Neural cell (in vitro differentiated cells): Measurements from ENCODE around the gene PPP1R14B. TPM values are rescaled to one million over a fixed set of nuclear protein-coding genes. Genes with fewer than 3 reads are reported as not detected.

Experiments used
- H2AFZ ChIP-seq: fragments of 200-600, 300-800 bp; sonication (generic), shearing (Covaris generic); 2 replicates; pipeline ENCODE4 v1.6.0; 2014; ENCODE audit warnings: low read depth, mild to moderate bottlenecking, antibody characterized with exemption, low read length, moderate library complexity
- H3F3A ChIP-seq: fragments of 200-600 bp; shearing (Covaris generic); 2 replicates; pipeline ENCODE4 v1.6.1; 2016; ENCODE audit warnings: mild to moderate bottlenecking, moderate library complexity, mixed read lengths, antibody characterized with exemption, low read length; ENCODE audit not compliant: insufficient read depth, poor library complexity, severe bottlenecking
- H3K27ac ChIP-seq: fragments of 200-600, 300-800 bp; sonication (generic), shearing (Covaris generic); 2 replicates; pipeline ENCODE4 v1.5.1; 2014; ENCODE audit warnings: mild to moderate bottlenecking, low read length, moderate library complexity
- H3K27me3 ChIP-seq: fragments of 300-800, 200-600 bp; sonication (generic), shearing (Covaris generic); 2 replicates; pipeline ENCODE4 v1.6.0; 2014; ENCODE audit warnings: mild to moderate bottlenecking, low read depth, low read length, moderate library complexity; ENCODE audit not compliant: insufficient read depth
- H3K36me3 ChIP-seq: fragments of 300-800, 200-600 bp; sonication (generic), shearing (Covaris generic); 2 replicates; pipeline ENCODE4 v1.5.1; 2014; ENCODE audit warnings: mild to moderate bottlenecking, antibody characterized with exemption, low read length, moderate library complexity; ENCODE audit not compliant: insufficient read depth
- H3K4me2 ChIP-seq: fragments of 300-800, 200-600 bp; sonication (generic), shearing (Covaris generic); 2 replicates; pipeline ENCODE4 v1.6.0; 2014; ENCODE audit warnings: mild to moderate bottlenecking, low read length
- H3K4me3 ChIP-seq: fragments of 300-800, 200-600 bp; sonication (generic), shearing (Covaris generic); 2 replicates; pipeline ENCODE4 v1.5.1; 2014; ENCODE audit warnings: mild to moderate bottlenecking, low read length, moderate library complexity
- H3K79me2 ChIP-seq: fragments of 200-600 bp; shearing (Covaris generic); replicated peaks from 2 replicates; pipeline ENCODE4 v1.6.0; 2014; ENCODE audit warnings: mild to moderate bottlenecking, low read length, moderate library complexity; ENCODE audit not compliant: insufficient read depth
- H3K9ac ChIP-seq: fragments of 300-800, 200-600 bp; sonication (generic), shearing (Covaris generic); 2 replicates; pipeline ENCODE4 v1.6.1; 2016; ENCODE audit warnings: mild to moderate bottlenecking, low read length, mixed read lengths
- H3K9me2 ChIP-seq: fragments of 200-600 bp; shearing (Covaris generic); 2 replicates; pipeline ENCODE4 v1.6.1; 2016; ENCODE audit warnings: mild to moderate bottlenecking, low read length, mixed read lengths; ENCODE audit not compliant: insufficient read depth
- H3K9me3 ChIP-seq: fragments of 200-600, 300-800 bp; sonication (generic), shearing (Covaris generic); 2 replicates; pipeline ENCODE4 v1.6.1; 2016; ENCODE audit warnings: mild to moderate bottlenecking, mixed run types, low read length, moderate library complexity, mixed read lengths
- H4K20me1 ChIP-seq: fragments of 200-600 bp; shearing (Covaris generic); 2 replicates; pipeline ENCODE4 v1.6.1; 2016; ENCODE audit warnings: mild to moderate bottlenecking, mixed run types; ENCODE audit not compliant: insufficient read depth
- CTCF ChIP-seq: fragments of 450-650 bp; IDR thresholded peaks from 2 replicates; pipeline ENCODE4 v1.5.1; 2014; ENCODE audit warnings: antibody characterized with exemption, mild to moderate bottlenecking, moderate library complexity; ENCODE audit not compliant: poor library complexity, severe bottlenecking
- EP300 ChIP-seq: fragments of 450-650 bp; conservative IDR thresholded peaks from 2 replicates; pipeline ENCODE4 v1.6.1; 2014; ENCODE audit warnings: antibody characterized with exemption, mild to moderate bottlenecking, moderate library complexity; ENCODE audit not compliant: poor library complexity, severe bottlenecking
- EZH2 ChIP-seq: fragments of 200-600, 300-800 bp; shearing (Covaris generic), sonication (generic); IDR thresholded peaks from 2 replicates; pipeline ENCODE4 v1.6.1; 2014; ENCODE audit warnings: antibody characterized with exemption, low read length, borderline replicate concordance, mild to moderate bottlenecking; ENCODE audit not compliant: insufficient read depth, poor library complexity, severe bottlenecking
- MXI1 ChIP-seq: fragments of 450-650 bp; conservative IDR thresholded peaks from 2 replicates; pipeline ENCODE4 v1.6.1; 2014; ENCODE audit warnings: antibody characterized with exemption, mild to moderate bottlenecking; ENCODE audit not compliant: poor library complexity, severe bottlenecking
- POLR2AphosphoS5 ChIP-seq: IDR thresholded peaks from 2 replicates; pipeline ENCODE4 v1.6.1; 2012
- RAD21 ChIP-seq: fragments of 450-650 bp; conservative IDR thresholded peaks from 2 replicates; pipeline ENCODE4 v1.6.1; 2014; ENCODE audit warnings: antibody characterized with exemption, mild to moderate bottlenecking, moderate library complexity
- REST ChIP-seq: IDR thresholded peaks from 2 replicates; pipeline ENCODE4 v1.6.1; 2012; ENCODE audit warnings: borderline replicate concordance
- SMC3 ChIP-seq: fragments of 450-650 bp; conservative IDR thresholded peaks from 2 replicates; pipeline ENCODE4 v1.6.1; 2014; ENCODE audit warnings: antibody characterized with exemption, mild to moderate bottlenecking, moderate library complexity; ENCODE audit not compliant: poor library complexity
- TAF1 ChIP-seq: IDR thresholded peaks from 2 replicates; pipeline ENCODE4 v1.6.1; 2012; ENCODE audit warnings: low read depth
- polyA plus RNA-seq: library from polyadenylated mRNA; depleted of rRNA; stranded (reverse); fragments of >200 nt; gene quantifications from 2 replicates; pipeline ENCODE4 v1.2.3, GENCODE V29; 2014

Gene PPP1R14B
- polyA plus RNA-seq, 1 donor from 2014 or later: 400 TPM

GRCh38 chr11:64211181-64211872 is 35.4 kb downstream of the PPP1R14B start:
- TF ChIP-seq RAD21 (no peak), POLR2AphosphoS5 (no peak), EP300 (no peak), EZH2 (no peak), MXI1 (no peak), CTCF (no peak), REST (no peak), TAF1 (no peak), SMC3 (no peak)
- H3K27me3 ChIP-seq: no peaks in the 10 kb centered on the region
- H3K9ac ChIP-seq: no peak overlapping the region
- no peaks in the 10 kb centered on the region for H3K9me3 ChIP-seq
- no peak overlapping the region for H2AFZ ChIP-seq
- H3K4me2 ChIP-seq: no peak overlapping the region
- H3K36me3 ChIP-seq: no peaks in the 10 kb centered on the region
- no peaks in the 10 kb centered on the region for H3F3A ChIP-seq
- H3K4me3 ChIP-seq: no peak overlapping the region
- no peaks in the 10 kb centered on the region for H4K20me1 ChIP-seq
- no peaks in the 10 kb centered on the region for H3K9me2 ChIP-seq
- no peaks in the 10 kb centered on the region for H3K79me2 ChIP-seq
- H3K27ac ChIP-seq: no peak overlapping the region

- no peaks in the 10 kb centered on the region for H4K20me1 ChIP-seq
- no peaks in the 10 kb centered on the region for H3K27me3 ChIP-seq
- H3F3A ChIP-seq: no peaks in the 10 kb centered on the region
- H3K9ac ChIP-seq: no peak overlapping the region
- H3K36me3 ChIP-seq: no peaks in the 10 kb centered on the region
- no peak overlapping the region for H2AFZ ChIP-seq
- H3K9me3 ChIP-seq: no peaks in the 10 kb centered on the region
- H3K9me2 ChIP-seq: no peaks in the 10 kb centered on the region
- H3K79me2 ChIP-seq: no peaks in the 10 kb centered on the region
- H3K27ac ChIP-seq: no peak overlapping the region
- H3K4me2 ChIP-seq: no peak overlapping the region
- H3K4me3 ChIP-seq: no peak overlapping the region
- no peak for TF ChIP-seq POLR2AphosphoS5
- TF ChIP-seq REST: no peak
- TF ChIP-seq CTCF: no peak
Observed at GRCh38 chr11:64210301-64211020, 36.3 kb downstream of the PPP1R14B start.
